Measurements from ENCODE around the gene NHSL2.

DNA sequence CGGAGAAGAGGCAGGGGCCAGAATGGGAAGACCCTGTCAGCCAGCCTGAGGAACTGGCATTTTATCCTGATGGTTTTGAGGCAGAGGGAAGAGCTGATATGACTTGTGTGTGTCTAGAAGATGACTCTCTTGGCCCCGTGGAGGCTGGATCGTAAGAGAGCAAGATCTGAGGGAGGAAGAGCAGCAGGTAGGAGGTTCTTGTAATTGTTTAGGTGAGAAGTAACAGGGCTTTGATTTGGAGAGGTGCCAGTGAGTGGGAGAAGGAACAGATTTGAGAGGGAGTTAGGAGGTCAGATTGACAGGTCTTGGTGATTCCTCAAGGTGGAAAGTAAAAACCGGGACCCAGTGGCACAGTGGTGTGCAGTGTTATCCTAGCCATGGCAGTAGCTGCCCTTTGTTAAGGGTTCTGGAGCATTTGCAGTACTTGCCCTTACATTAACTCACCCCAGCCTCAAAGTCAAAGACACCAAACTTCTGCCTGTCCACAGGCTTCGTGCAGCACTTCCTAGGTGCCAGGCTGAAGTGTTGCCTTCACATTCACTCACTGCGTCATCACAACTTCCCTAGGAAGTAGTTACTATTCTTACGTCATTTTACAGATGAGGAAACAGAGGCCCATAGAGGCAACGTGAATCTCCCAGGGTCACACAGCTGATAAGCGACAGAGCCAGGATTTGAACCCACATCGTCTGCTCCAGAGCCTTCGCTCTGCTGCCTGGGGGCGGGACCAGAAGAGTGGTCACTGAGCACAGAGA lies 197.4 kb downstream of the NHSL2 start:
- TF ChIP-seq, protein P1, sequence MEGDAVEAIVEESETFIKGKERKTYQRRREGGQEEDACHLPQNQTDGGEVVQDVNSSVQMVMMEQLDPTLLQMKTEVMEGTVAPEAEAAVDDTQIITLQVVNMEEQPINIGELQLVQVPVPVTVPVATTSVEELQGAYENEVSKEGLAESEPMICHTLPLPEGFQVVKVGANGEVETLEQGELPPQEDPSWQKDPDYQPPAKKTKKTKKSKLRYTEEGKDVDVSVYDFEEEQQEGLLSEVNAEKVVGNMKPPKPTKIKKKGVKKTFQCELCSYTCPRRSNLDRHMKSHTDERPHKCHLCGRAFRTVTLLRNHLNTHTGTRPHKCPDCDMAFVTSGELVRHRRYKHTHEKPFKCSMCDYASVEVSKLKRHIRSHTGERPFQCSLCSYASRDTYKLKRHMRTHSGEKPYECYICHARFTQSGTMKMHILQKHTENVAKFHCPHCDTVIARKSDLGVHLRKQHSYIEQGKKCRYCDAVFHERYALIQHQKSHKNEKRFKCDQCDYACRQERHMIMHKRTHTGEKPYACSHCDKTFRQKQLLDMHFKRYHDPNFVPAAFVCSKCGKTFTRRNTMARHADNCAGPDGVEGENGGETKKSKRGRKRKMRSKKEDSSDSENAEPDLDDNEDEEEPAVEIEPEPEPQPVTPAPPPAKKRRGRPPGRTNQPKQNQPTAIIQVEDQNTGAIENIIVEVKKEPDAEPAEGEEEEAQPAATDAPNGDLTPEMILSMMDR (IDR thresholded peaks at IDR 0.05; ENCODE audit: low read depth, low read length): no peak
- no peak for TF ChIP-seq EZH2phosphoT487 (IDR thresholded peaks at IDR 0.05; ENCODE audit: low read depth)
